Heart left ventricle (tissue), 16 donors: ENCODE measurements around the gene JUP. TPM values are rescaled to one million over a fixed set of nuclear protein-coding genes. Genes with fewer than 3 reads are reported as not detected.

Source experiments
- ATAC-seq, 4 donors: fragments of 200-7000 bp; cut with Tn5 transposase; one replicate each; pipeline ENCODE4 v1.9.1; 2020 to 2022; ENCODE audit warnings: moderate library complexity in 4 of 4, mild to moderate bottlenecking in 3 of 4, moderate number of reproducible peaks in 1 of 4
- DNase-seq, 5 donors: peaks; one replicate each; pipeline ENCODE4 v3.0.0-alpha.2; 2020
- H3K27ac ChIP-seq, 12 donors: fragments of 200-600 bp; sonication (generic) in 4 of 12; one replicate each; pipeline versions ENCODE4 v1.5.0 to v1.8.0; 2016 to 2022; ENCODE audit warnings: mild to moderate bottlenecking in 2 of 12
- H3K27me3 ChIP-seq, 9 donors: fragments of 200-600 bp; sonication (generic) in 2 of 9; one replicate each; pipeline versions ENCODE4 v1.5.1 to v1.8.0; 2016 to 2022; ENCODE audit warnings: mild to moderate bottlenecking in 3 of 9
- H3K36me3 ChIP-seq, 9 donors: fragments of 200-600 bp; sonication (generic) in 2 of 9; one replicate each; pipeline versions ENCODE4 v1.5.0 to v1.8.0; 2018 to 2022; ENCODE audit warnings: mild to moderate bottlenecking in 2 of 9
- H3K4me1 ChIP-seq, 12 donors: fragments of 200-600 bp; sonication (generic) in 4 of 12; one replicate each; pipeline versions ENCODE4 v1.5.0 to v1.8.0; 2016 to 2022; ENCODE audit warnings: mild to moderate bottlenecking in 3 of 12
- H3K4me3 ChIP-seq, 12 donors: fragments of 200-600 bp; sonication (generic) in 4 of 12; one replicate each; pipeline versions ENCODE4 v1.5.0 to v1.8.0; 2017 to 2022; ENCODE audit warnings: mild to moderate bottlenecking in 9 of 12, moderate library complexity in 4 of 12
- H3K9me3 ChIP-seq, 12 donors: fragments of 200-600 bp; sonication (generic) in 4 of 12; one replicate each; pipeline versions ENCODE4 v1.5.0 to v1.8.0; 2016 to 2022; ENCODE audit warnings: mild to moderate bottlenecking in 1 of 12
- POLR2A ChIP-seq, 2 donors: fragments of 450-650 bp; IDR thresholded peaks; one replicate each; pipeline ENCODE4 v1.6.1; 2017; ENCODE audit warnings: antibody characterized with exemption in 2 of 2, mild to moderate bottlenecking in 2 of 2, moderate library complexity in 2 of 2
- WGBS, 4 donors: extraction: QIAGEN DNeasy Blood & Tissue Kit in 2 of 4; methylation state at CpG; one replicate each; pipeline versions ENCODE4 v1.1.5 to v1.1.7; 2013 to 2018; 5-methylcytosine and 5-hydroxymethylcytosine counted together
- intact Hi-C, 10 donors: fragments of 100-400 bp; cut with DNase I; formaldehyde crosslinking; loops; one replicate each; pipeline versions ENCODE4 v1.11.1 to v1.14.2; 2022
- polyA plus RNA-seq, 2 donors: library from polyadenylated mRNA; stranded (reverse); fragments of 200-250 nt; gene quantifications; one replicate each; pipeline ENCODE4 v1.2.3, GENCODE V29; 2013
- total RNA-seq, 9 donors: library from RNA; depleted of rRNA in 2 of 9; stranded (reverse); fragments of >200 nt in 2 of 9; fragmentation: NEBNext Ultra II Directional in 3 of 9; extraction: Animal tissue kit (Norgen Biotek cat#: 25700) in 3 of 9; gene quantifications; one replicate each; pipeline versions ENCODE4 v1.1.0 to v1.2.4, GENCODE V29; 2016 to 2023
- TF ChIP-seq, protein P1 (sequence below), 12 donors: fragments of 200-600 bp; sonication (generic) in 4 of 12; IDR thresholded peaks; one replicate each; pipeline versions ENCODE4 v1.5.0 to v1.8.0; 2018 to 2022; ENCODE audit warnings: antibody characterized with exemption in 12 of 12, mild to moderate bottlenecking in 5 of 12
- donor health status: ischemic (EF 13 %, LVEDD 7.1; RV severe dilation, severe dysfunction).
- donor health status: healthy with polysubstance abuse.
- donor health status: DM: no; HTN: yes; CAD: no.
- donor health status: DM: no; HTN: no; CAD: no.
- donor health status: ischemic (EF 25% LVEDD 6.9; RV normal size, moderate dysfunction).
- donor health status: ischemic (EF 25% LVEDD 5.7; RV mildly dilated, moderate dysfunction).
- donor health status: healthy.
- donor health status: DM: yes; HTN: yes; CAD: no.
- donor health status: ischemic (EF 35%, LVEDD 5.7; RV mildly dilated, moderate dysfunction).
- donor health status: nonischemic (EF 11% LVEDD 7.7; RV severe dilation, severe dysfunction).
- donor health status: DM: yes; HTN: yes; CAD: no.
- donor health status: PGD.
- donor health status: ischemic (EF 29% LVEDD 5.4; RV normal size, mild dysfunction).
- donor health status: nonischemic (EF 23%, LVEDD 6.1; RV moderate dilation, normal function).

JUP gene
- total and polyA plus RNA-seq, 11 donors: 94.6 to 503 (median 159) TPM

DNA sequence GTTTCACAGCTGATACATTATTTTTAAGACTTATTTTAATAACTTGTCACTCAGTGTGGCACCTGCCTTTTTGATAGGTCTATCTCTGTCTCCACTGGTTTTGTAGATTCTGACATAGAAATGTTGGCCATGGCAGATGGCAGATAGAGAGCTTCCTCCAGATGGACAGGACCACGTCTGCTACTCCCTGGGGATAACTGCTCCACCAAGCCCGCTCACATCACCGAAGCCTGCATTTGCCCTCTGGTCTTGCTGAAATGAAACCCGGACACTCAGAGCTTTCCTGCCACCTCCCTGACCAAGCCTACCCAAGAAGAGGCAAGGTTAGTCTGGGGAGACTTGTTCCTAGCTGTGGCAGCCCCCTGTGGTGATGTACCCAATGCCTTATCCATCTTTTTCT, 35.6 kb downstream of the JUP start:
- intact Hi-C loops: no loop called here
- no peak overlapping the region for H3K4me3 ChIP-seq
- DNase-seq (no peak), ATAC-seq (no peak)
- H3K27ac ChIP-seq: no peak overlapping the region
- 71 to 75% (median 74%) methylated on average over 4 of the region's 4 CpGs for WGBS, 4 donors
- H3K27me3 ChIP-seq: no peaks in the 10 kb centered on the region
- H3K4me1 ChIP-seq: peaks cover 0 to 2% (median 0%) of the 10 kb centered on the region in 12 donors
- H3K36me3 ChIP-seq: peaks cover 0 to 22% (median 16%) of the 10 kb centered on the region in 9 donors
- H3K9me3 ChIP-seq: no peaks in the 10 kb centered on the region
- TF ChIP-seq, protein P1, sequence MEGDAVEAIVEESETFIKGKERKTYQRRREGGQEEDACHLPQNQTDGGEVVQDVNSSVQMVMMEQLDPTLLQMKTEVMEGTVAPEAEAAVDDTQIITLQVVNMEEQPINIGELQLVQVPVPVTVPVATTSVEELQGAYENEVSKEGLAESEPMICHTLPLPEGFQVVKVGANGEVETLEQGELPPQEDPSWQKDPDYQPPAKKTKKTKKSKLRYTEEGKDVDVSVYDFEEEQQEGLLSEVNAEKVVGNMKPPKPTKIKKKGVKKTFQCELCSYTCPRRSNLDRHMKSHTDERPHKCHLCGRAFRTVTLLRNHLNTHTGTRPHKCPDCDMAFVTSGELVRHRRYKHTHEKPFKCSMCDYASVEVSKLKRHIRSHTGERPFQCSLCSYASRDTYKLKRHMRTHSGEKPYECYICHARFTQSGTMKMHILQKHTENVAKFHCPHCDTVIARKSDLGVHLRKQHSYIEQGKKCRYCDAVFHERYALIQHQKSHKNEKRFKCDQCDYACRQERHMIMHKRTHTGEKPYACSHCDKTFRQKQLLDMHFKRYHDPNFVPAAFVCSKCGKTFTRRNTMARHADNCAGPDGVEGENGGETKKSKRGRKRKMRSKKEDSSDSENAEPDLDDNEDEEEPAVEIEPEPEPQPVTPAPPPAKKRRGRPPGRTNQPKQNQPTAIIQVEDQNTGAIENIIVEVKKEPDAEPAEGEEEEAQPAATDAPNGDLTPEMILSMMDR (IDR thresholded peaks at IDR 0.05): no peak
- no peak for TF ChIP-seq POLR2A (IDR thresholded peaks at IDR 0.05)

DNA sequence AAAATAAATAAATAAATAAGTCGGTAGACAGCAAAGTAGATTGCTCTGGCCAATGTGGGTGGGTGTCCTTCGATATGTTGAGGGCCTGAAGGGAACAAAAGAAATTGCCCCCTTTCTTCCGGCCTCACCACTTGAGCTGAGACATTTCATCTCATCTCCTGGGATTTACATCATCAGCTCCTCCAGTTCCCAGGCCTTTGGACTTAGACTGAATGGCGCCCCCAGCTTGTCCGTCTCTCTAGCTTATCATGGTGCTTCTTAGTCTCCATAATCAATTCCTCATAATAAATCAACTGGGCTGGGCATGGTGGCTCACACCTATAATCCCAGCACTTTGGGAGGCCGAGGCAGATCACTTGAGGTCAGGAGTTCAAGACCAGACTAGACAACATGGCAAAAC, 38.2 kb downstream of the JUP start:
- no peak overlapping the region for H3K27ac ChIP-seq
- H3K9me3 ChIP-seq: no peaks in the 10 kb centered on the region
- H3K4me1 ChIP-seq: peaks cover 0 to 2% (median 0%) of the 10 kb centered on the region in 12 donors
- intact Hi-C loops: loop anchor here in 1 of 10 donors (5.0 kb wide), 1 partner anchor 44 kb away; no protein-coding TSS in a partner anchor
- DNase-seq: no peak
- WGBS, 4 donors: 82 to 89% (median 86%) methylated on average over 6 of the region's 6 CpGs
- TF ChIP-seq, protein P1 (IDR thresholded peaks at IDR 0.05): no peak
- no peak for TF ChIP-seq POLR2A (IDR thresholded peaks at IDR 0.05)
- ATAC-seq: no peak
- H3K4me3 ChIP-seq: no peak overlapping the region
- H3K36me3 ChIP-seq: peaks cover 0 to 3% (median 0%) of the 10 kb centered on the region in 9 donors
- no peaks in the 10 kb centered on the region for H3K27me3 ChIP-seq

DNA sequence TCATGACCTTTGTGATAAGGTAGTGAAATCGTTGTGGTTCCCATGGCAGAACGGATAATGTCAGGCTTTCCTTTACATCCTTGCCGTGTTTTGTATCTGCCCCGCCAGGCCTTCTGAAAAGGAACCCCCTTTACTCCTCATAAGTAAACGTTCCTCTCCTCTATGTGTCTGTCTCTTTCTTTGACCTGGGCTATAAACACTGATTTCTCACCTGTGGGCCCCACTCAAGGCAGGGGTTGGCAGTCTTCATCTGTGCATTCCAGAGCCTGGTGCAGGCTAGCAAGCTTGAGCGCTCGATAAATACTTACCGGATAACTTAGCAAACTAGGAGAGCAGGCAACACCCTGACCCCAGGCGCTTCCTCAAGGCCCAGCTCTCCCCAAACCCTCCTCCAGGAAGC, 44.8 kb downstream of the JUP start:
- DNase-seq (no peak), ATAC-seq (no peak)
- no peaks in the 10 kb centered on the region for H3K36me3 ChIP-seq
- H3K4me1 ChIP-seq: peaks cover 0 to 6% (median 0%) of the 10 kb centered on the region in 12 donors
- H3K4me3 ChIP-seq: no peak overlapping the region
- H3K27ac ChIP-seq: no peak overlapping the region
- peaks cover 0 to 12% (median 9%) of the 10 kb centered on the region in 9 donors for H3K27me3 ChIP-seq
- no peaks in the 10 kb centered on the region for H3K9me3 ChIP-seq
- intact Hi-C loops: no loop called here
- WGBS, 4 donors: 85 to 89% (median 87%) methylated on average over 9 of the region's 9 CpGs
- TF ChIP-seq POLR2A (IDR thresholded peaks at IDR 0.05): no peak
- TF ChIP-seq, protein P1 (IDR thresholded peaks at IDR 0.05): no peak

DNA sequence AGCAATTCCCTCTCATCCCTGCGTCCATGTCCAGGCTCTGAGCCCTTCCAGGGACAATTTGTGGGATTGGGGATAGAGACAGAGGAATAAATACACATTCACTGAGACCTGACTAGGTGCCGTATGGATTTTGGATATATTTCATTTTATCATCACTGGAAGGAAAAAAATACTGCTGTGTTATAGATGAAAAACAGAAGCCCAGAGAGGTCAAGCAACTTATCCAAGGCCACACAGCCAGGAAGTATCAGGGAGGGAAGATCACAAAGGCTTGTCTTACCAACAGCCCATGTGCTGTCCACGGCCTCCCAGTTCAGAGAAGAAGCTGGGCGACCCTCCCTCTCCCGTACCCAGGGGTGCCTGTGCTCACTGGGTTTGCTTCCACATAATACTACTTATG, 46.0 kb downstream of the JUP start:
- Histone ChIP-seq H3K4me3 (no peak overlapping the region), H3K9me3 (no peaks in the 10 kb centered on the region), H3K4me1 (peaks cover 0 to 6% (median 0%) of the 10 kb centered on the region in 12 donors), H3K36me3 (no peaks in the 10 kb centered on the region), H3K27me3 (peaks cover 6 to 24% (median 20%) of the 10 kb centered on the region in 9 donors), H3K27ac (no peak overlapping the region)
- ATAC-seq (no peak), DNase-seq (no peak)
- 92 to 94% (median 93%) methylated on average over 5 of the region's 5 CpGs for WGBS, 4 donors
- TF ChIP-seq POLR2A (IDR thresholded peaks at IDR 0.05): no peak
- TF ChIP-seq, protein P1 (IDR thresholded peaks at IDR 0.05): no peak
- intact Hi-C loops: no loop called here
